Vagina (tissue), 2 donors: ENCODE results near the gene XAB2. TPM values are rescaled to one million over a fixed set of nuclear protein-coding genes. Genes with fewer than 3 reads are reported as not detected.

Experiments used
- DNase-seq, 2 donors: peaks; one replicate each; pipeline ENCODE4 v3.0.0-alpha.2; 2017; ENCODE audit errors: extremely low spot score in 2 of 2
- H3K27ac ChIP-seq: fragments of 200-600 bp; sonication (generic); one replicate; pipeline ENCODE4 v1.5.1; 2019
- H3K27me3 ChIP-seq: fragments of 200-600 bp; sonication (generic); one replicate; pipeline ENCODE4 v1.5.1; 2019
- H3K36me3 ChIP-seq, 2 donors: fragments of 200-600 bp; sonication (generic); one replicate each; pipeline ENCODE4 v1.5.1; 2017 to 2019
- H3K4me1 ChIP-seq: fragments of 200-600 bp; sonication (generic); one replicate; pipeline ENCODE4 v1.5.1; 2019
- H3K4me3 ChIP-seq, 2 donors: fragments of 200-600 bp; sonication (generic); 1 replicate in 1 of 2; 2 replicates in 1 of 2; pipeline ENCODE4 v1.5.1; 2016 to 2019
- H3K9me3 ChIP-seq: fragments of 200-600 bp; sonication (generic); one replicate; pipeline ENCODE4 v1.5.1; 2019
- CTCF ChIP-seq, 3 experiments: fragments of 450-650 bp in 2 of 3; fragments of 200-600 bp in 1 of 3; sonication (generic) in 1 of 3; IDR thresholded peaks; one replicate each; pipeline ENCODE4 v1.5.1; 2017 to 2019; ENCODE audit warnings: antibody characterized with exemption in 3 of 3, mild to moderate bottlenecking in 2 of 3, moderate library complexity in 2 of 3
- POLR2A ChIP-seq, 2 donors: fragments of 450-650 bp; IDR thresholded peaks; one replicate each; pipeline ENCODE4 v1.6.1; 2017; ENCODE audit warnings: antibody characterized with exemption in 2 of 2, mild to moderate bottlenecking in 2 of 2, moderate library complexity in 2 of 2
- POLR2AphosphoS5 ChIP-seq, 2 donors: sonication (generic); formaldehyde crosslinking; IDR thresholded peaks; one replicate each; pipeline ENCODE4 v1.9.0; 2017; ENCODE audit warnings: antibody characterized with exemption in 2 of 2, mild to moderate bottlenecking in 2 of 2, low read depth in 1 of 2; ENCODE audit not compliant: insufficient read depth in 1 of 2
- intact Hi-C: fragments of 100-400 bp; cut with DNase I; formaldehyde crosslinking; loops from one replicate; pipeline ENCODE4 v1.15.1; 2023
- total RNA-seq: library from RNA; depleted of rRNA; stranded (reverse); fragments of >200 nt; gene quantifications from one replicate; pipeline ENCODE4 v1.2.3, GENCODE V29; 2016

XAB2 gene
- total RNA-seq, 1 donor from 2014 or later, result 44.0 TPM

- Histone ChIP-seq H3K4me3 (no peak overlapping the region), H3K4me1 (no peaks in the 10 kb centered on the region), H3K27me3 (no peaks in the 10 kb centered on the region), H3K9me3 (no peaks in the 10 kb centered on the region), H3K27ac (no peak overlapping the region), H3K36me3 (no peaks in the 10 kb centered on the region)
- intact Hi-C loops, result no loop called here
- DNase-seq, result no peak
- TF ChIP-seq CTCF (IDR thresholded peaks at IDR 0.05) (no peak), POLR2A (IDR thresholded peaks at IDR 0.05) (no peak), POLR2AphosphoS5 (IDR thresholded peaks at IDR 0.05; ENCODE audit: insufficient read depth in 1 of 2, low read depth in 1 of 2) (no peak)
Measured at GRCh38 chr19:7661744-7662538, 32.6 kb upstream of the XAB2 start.

DNA sequence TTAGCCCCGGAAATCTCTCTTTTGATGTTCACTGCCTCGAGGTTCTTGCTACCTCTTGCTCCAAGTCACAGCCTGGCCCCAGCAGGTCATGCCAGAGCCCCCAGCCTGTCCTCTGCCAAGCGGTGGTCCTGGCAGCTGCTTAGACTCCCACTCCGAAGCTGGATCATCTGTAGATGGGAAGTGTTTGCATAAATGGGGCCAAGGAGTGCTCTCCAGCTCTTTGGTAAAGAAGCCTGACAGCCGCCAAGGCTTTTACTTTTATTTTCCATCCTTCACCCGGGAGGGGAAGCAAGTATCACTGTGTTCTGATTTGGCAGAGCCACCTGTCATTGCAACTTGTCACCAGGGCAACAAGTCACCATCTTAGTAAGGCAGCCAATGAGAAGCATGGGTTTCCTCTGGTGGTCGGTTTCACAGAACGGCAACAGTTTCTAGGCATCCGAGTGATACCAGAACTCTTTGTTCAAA is 28.9 kb upstream of the XAB2 start:
- intact Hi-C loops, result no loop called here
- no peak overlapping the region for H3K27ac ChIP-seq
- H3K9me3 ChIP-seq, result no peaks in the 10 kb centered on the region
- TF ChIP-seq POLR2A (IDR thresholded peaks at IDR 0.05) (no peak), CTCF (IDR thresholded peaks at IDR 0.05) (no peak), POLR2AphosphoS5 (IDR thresholded peaks at IDR 0.05; ENCODE audit: insufficient read depth in 1 of 2, low read depth in 1 of 2) (no peak)
- H3K4me1 ChIP-seq, result no peaks in the 10 kb centered on the region
- no peaks in the 10 kb centered on the region for H3K36me3 ChIP-seq
- DNase-seq, result no peak
- H3K4me3 ChIP-seq, result no peak overlapping the region
- no peaks in the 10 kb centered on the region for H3K27me3 ChIP-seq

DNA sequence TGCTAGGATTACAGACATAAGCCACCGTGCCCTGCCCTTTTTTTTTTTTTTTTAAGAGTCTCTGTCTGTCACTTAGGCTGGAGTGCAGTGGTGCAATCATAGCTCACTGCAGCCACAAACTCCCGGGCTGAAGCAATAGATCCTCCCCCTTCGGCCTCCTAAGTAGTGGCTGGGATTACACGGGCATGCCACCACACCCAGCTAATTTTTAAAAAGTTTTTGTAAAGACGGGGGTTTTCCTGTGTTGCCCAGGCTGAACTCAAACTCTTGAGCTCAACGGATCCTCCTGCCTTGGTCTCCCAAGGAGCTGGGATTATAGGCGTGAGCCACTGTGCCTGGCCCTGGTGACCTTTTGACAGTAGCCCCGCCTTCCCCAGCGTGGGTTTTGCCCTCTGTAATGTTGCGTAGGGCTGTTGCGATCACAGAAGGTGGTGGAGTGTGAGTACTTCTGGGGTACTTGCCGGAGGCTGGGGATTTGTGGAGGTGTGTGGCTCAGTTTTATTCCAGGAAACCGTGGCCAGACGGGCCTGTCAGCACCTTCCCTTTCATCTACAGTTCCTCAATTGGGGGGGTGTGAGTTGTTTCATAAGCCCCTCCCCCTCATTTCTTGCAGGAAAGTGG is 27.9 kb upstream of the XAB2 start:
- intact Hi-C loops, result no loop called here
- no peaks in the 10 kb centered on the region for H3K9me3 ChIP-seq
- DNase-seq, result no peak
- TF ChIP-seq CTCF (IDR thresholded peaks at IDR 0.05) (no peak), POLR2A (IDR thresholded peaks at IDR 0.05) (no peak), POLR2AphosphoS5 (IDR thresholded peaks at IDR 0.05; ENCODE audit: insufficient read depth in 1 of 2, low read depth in 1 of 2) (no peak)
- H3K36me3 ChIP-seq, result no peaks in the 10 kb centered on the region
- no peak overlapping the region for H3K4me3 ChIP-seq
- H3K4me1 ChIP-seq, result peaks cover 2% of the 10 kb centered on the region
- H3K27ac ChIP-seq, result no peak overlapping the region
- no peaks in the 10 kb centered on the region for H3K27me3 ChIP-seq

- no peaks in the 10 kb centered on the region for H3K9me3 ChIP-seq
Measured at GRCh38 chr19:7655581-7655980, 26.2 kb upstream of the XAB2 start.

More at GRCh38 chr19:7655581-7655980, 26.2 kb upstream of the XAB2 start:
- no peak for DNase-seq
- TF ChIP-seq POLR2AphosphoS5 (IDR thresholded peaks at IDR 0.05; ENCODE audit: insufficient read depth in 1 of 2, low read depth in 1 of 2) (no peak), CTCF (IDR thresholded peaks at IDR 0.05) (no peak), POLR2A (IDR thresholded peaks at IDR 0.05) (no peak)
- Histone ChIP-seq H3K27ac (no peak overlapping the region), H3K4me3 (no peak overlapping the region), H3K36me3 (no peaks in the 10 kb centered on the region), H3K27me3 (no peaks in the 10 kb centered on the region), H3K4me1 (peaks cover 4% of the 10 kb centered on the region)
- intact Hi-C loops, result no loop called here
